ENCODE measurements around the gene STUB1. TPM values are rescaled to one million over a fixed set of nuclear protein-coding genes. Genes with fewer than 3 reads are reported as not detected.

The STUB1 gene
- total RNA-seq, 1 donor from 2014 or later, result 87.1 TPM

DNA sequence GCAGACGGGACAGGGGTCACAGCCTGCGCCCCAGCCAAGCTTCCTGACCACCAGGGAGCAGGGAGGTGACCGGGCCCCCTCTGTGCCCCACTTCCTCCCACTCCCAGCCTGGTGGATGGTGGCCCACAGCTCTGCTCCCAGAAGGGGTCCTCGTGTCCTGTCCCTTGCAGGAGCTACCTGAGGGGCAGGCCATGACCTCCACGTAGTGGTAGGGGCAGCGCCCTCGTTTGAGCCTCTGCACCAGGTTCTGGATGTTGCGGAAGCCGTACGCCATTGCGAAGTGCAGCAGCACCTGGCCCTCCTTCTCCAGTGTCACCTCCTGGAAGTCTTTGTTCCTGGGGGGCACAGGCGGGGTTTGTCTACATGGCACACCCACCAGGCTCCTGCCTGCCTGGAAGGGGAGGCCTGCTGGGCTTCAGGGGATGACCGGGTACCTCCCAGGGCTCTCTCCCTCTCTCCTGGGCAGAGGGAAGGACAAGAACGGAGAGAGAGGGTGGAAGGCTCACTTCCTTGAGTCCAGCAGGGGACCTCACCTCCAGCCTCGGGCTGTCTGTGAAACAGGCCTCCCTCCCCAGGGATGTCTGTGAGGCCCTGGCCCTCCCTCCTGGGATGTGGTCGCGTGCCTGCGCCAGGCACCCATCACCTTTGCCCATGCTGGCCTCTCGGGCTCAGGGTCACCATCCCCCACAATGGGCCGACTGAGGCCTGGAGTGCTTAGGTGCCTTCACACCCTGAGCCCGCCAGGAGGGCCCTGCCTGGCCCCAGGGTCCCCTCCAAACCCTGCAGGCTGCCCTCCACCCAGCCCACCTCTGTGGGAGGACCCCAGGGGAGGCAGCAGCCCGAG is 50.7 kb downstream of the STUB1 start:
- no peak for DNase-seq (ENCODE audit: low spot score, unreplicated experiment)
- no peaks in the 10 kb centered on the region for H3K9me3 Mint-ChIP-seq (ENCODE audit: low read depth)
- peaks cover 6% of the 10 kb centered on the region for H3K27me3 Mint-ChIP-seq
- H3K4me1 Mint-ChIP-seq (ENCODE audit: low read depth), result no peaks in the 10 kb centered on the region
- no peak overlapping the region for H3K27ac Mint-ChIP-seq
- TF ChIP-seq CTCF (IDR thresholded peaks at IDR 0.05; ENCODE audit: unreplicated experiment), result no peak
- peaks cover 3% of the 10 kb centered on the region for H3K36me3 Mint-ChIP-seq (ENCODE audit: insufficient read depth)
- no peak overlapping the region for H3K4me3 Mint-ChIP-seq (ENCODE audit: low read depth)

DNA sequence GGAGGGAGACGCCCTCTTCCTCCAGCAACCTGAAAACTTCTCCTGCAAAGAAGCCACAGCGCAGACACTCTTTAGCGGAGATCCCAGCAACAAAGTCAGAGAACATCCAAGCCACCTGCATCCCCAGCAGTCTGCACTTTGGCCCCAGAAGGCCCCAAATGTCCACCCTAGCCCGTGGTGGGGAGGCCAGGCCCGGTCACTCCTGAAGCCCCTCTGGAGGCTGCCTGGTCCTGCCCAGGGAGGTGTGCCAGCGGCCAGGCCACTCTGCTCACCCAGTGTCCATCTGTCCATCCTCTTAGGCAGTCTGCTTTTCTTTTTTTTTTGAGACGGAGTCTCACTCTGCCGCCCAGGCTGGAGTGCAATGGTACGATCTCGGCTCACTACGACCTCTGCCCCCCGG is 52.1 kb downstream of the STUB1 start:
- H3K4me3 Mint-ChIP-seq (ENCODE audit: low read depth), result no peak overlapping the region
- no peaks in the 10 kb centered on the region for H3K9me3 Mint-ChIP-seq (ENCODE audit: low read depth)
- no peaks in the 10 kb centered on the region for H3K4me1 Mint-ChIP-seq (ENCODE audit: low read depth)
- peaks cover 5% of the 10 kb centered on the region for H3K36me3 Mint-ChIP-seq (ENCODE audit: insufficient read depth)
- no peaks in the 10 kb centered on the region for H3K27me3 Mint-ChIP-seq
- DNase-seq (ENCODE audit: low spot score, unreplicated experiment), result no peak
- no peak overlapping the region for H3K27ac Mint-ChIP-seq
- no peak for TF ChIP-seq CTCF (IDR thresholded peaks at IDR 0.05; ENCODE audit: unreplicated experiment)

Other genes with a start within 250 kb of the STUB1 start
- gene CAPN15, start 152.7 kb upstream of the STUB1 start, total RNA-seq, result 53.9 and 57.4 TPM in 2 replicates
- gene PRR35, start 120.0 kb upstream of the STUB1 start, total RNA-seq, result not detected in 2 replicates
- 0.51 and 1.4 TPM in 2 replicates for gene NHLRC4, start 113.4 kb upstream of the STUB1 start, total RNA-seq
- gene PIGQ, start 110.4 kb upstream of the STUB1 start, total RNA-seq, result 109 TPM in 2 replicates
- gene RAB40C, start 90.3 kb upstream of the STUB1 start, total RNA-seq, result 29.0 and 30.6 TPM in 2 replicates
- gene WFIKKN1, start 49.4 kb upstream of the STUB1 start, total RNA-seq, result 37.2 and 42.8 TPM in 2 replicates
- gene METTL26, start 44.1 kb upstream of the STUB1 start, total RNA-seq, result 59.3 and 64.0 TPM in 2 replicates
- gene MCRIP2, start 38.6 kb upstream of the STUB1 start, total RNA-seq, result 26.3 and 31.4 TPM in 2 replicates
- 109 and 117 TPM in 2 replicates for gene WDR90, start 31.0 kb upstream of the STUB1 start, total RNA-seq
- gene RHOT2, start 12.3 kb upstream of the STUB1 start, total RNA-seq, result 153 and 167 TPM in 2 replicates
- gene RHBDL1, start 4.7 kb upstream of the STUB1 start, total RNA-seq, result 5.0 and 5.2 TPM in 2 replicates
- 52.2 and 55.1 TPM in 2 replicates for gene JMJD8, start 3.9 kb downstream of the STUB1 start, total RNA-seq
- 18.1 and 18.9 TPM in 2 replicates for gene WDR24, start 10.0 kb downstream of the STUB1 start, total RNA-seq
- 4.3 TPM in 2 replicates for gene FBXL16, start 25.4 kb downstream of the STUB1 start, total RNA-seq
- gene METRN, start 34.7 kb downstream of the STUB1 start, total RNA-seq, result 98.6 and 107 TPM in 2 replicates
- 44.2 and 44.9 TPM in 2 replicates for gene ANTKMT, start 40.7 kb downstream of the STUB1 start, total RNA-seq
- gene CCDC78, start 46.0 kb downstream of the STUB1 start, total RNA-seq, result 2.5 and 3.2 TPM in 2 replicates
- gene HAGHL, start 46.7 kb downstream of the STUB1 start, total RNA-seq, result 8.1 and 9.2 TPM in 2 replicates
- 44.0 and 46.5 TPM in 2 replicates for gene CIAO3, start 60.6 kb downstream of the STUB1 start, total RNA-seq
- gene MSLN, start 80.3 kb downstream of the STUB1 start, total RNA-seq, result 0.50 TPM in 1 of 2 replicates, not detected in the other
- gene RPUSD1, start 108.0 kb downstream of the STUB1 start, total RNA-seq, result 23.5 and 26.8 TPM in 2 replicates
- gene CHTF18, start 108.2 kb downstream of the STUB1 start, total RNA-seq, result 90.0 and 99.3 TPM in 2 replicates
- gene GNG13, start 120.3 kb downstream of the STUB1 start, total RNA-seq, result not detected in 2 replicates